NCI-H2107 treated with DMSO at 0.1 percent for 48 hours (cell line): ENCODE data around the gene TRAPPC1.

Experiments used
- DNase-seq: peaks from one replicate; lab custom pipeline; 2025; ENCODE audit not compliant: unreplicated experiment; lab: John Stamatoyannopoulos, UW

The TRAPPC1 gene

DNA sequence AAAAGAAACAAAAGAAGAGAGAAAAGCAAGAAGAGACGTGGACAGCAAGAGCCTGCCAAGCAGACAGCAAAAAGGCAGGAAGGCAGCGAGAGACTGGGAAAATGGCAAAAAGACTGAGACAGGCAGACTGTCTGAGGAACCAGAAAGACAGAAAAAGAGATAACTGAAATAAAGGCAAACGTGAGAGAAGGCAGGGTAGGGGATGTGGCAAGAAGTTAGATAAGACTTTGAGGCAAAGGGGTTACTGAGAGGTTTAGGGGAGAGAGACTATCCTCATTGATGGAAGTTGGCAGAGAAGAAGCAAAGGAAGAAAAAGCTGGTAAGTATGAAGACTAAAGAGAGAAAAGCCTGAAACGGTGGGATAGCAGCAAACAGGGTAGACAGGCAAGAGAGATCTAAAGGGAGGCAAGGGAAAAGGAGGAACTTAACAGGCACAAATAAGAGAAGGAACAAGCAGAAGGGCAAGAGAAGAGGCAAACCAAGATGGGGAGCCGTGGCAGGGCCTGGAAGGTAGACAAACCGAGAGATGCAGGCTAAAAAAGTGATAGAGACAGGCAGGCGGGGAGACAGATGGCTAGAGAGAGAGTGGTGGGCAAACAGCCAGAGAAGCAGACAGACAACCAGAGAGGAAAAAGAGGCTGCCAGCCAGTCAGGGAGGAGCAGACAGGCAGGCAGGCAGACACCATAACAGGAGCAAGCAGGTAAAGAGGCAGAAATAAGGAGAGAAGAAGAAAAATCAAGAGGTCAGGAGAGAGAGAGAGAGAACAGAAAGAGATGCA, 50.3 kb downstream of the TRAPPC1 start:
- no peak for DNase-seq
